Activated CD8-positive, alpha-beta memory T cell treated with anti-CD3 and anti-CD28 coated beads, Interleukin-2, amount 50 U/mL, for 1 hour (primary cell): ENCODE results near the gene HABP4.

Experiments
- DNase-seq: peaks from one replicate; pipeline ENCODE4 v3.0.0-alpha.2; 2020; ENCODE audit errors: extremely low read depth

Gene HABP4

GRCh38 chr9:96478829-96479371 is 28.9 kb downstream of the HABP4 start:
- DNase-seq, result no peak

GRCh38 chr9:96480736-96481135 is 30.8 kb downstream of the HABP4 start:
- no peak for DNase-seq

GRCh38 chr9:96482476-96482875 is 32.5 kb downstream of the HABP4 start:
- no peak for DNase-seq

- DNase-seq, result no peak
Measured at GRCh38 chr9:96483197-96483596, 33.2 kb downstream of the HABP4 start.

GRCh38 chr9:96483733-96484390 is 33.9 kb downstream of the HABP4 start:
- no peak for DNase-seq

- no peak for DNase-seq
Measured at GRCh38 chr9:96484521-96484931, 34.6 kb downstream of the HABP4 start.

GRCh38 chr9:96485280-96485679 is 35.3 kb downstream of the HABP4 start:
- no peak for DNase-seq

GRCh38 chr9:96486386-96487028 is 36.5 kb downstream of the HABP4 start:
- no peak for DNase-seq

- DNase-seq, result no peak
Measured at GRCh38 chr9:96487029-96487396, 37.0 kb downstream of the HABP4 start.

GRCh38 chr9:96487949-96488348 is 38.0 kb downstream of the HABP4 start:
- DNase-seq, result no peak

GRCh38 chr9:96489482-96489979 is 39.6 kb downstream of the HABP4 start:
- DNase-seq, result no peak

- DNase-seq, result no peak
Measured at GRCh38 chr9:96490534-96491078, 40.6 kb downstream of the HABP4 start.

- DNase-seq, result peak; percentile 4
Measured at GRCh38 chr9:96491079-96491879, 41.3 kb downstream of the HABP4 start.

- DNase-seq, result no peak
Measured at GRCh38 chr9:96491880-96492525, 42.0 kb downstream of the HABP4 start.

- no peak for DNase-seq
Measured at GRCh38 chr9:96492993-96493531, 43.1 kb downstream of the HABP4 start.

GRCh38 chr9:96493757-96494156 is 43.8 kb downstream of the HABP4 start:
- no peak for DNase-seq

GRCh38 chr9:96494215-96494800 is 44.3 kb downstream of the HABP4 start:
- no peak for DNase-seq

- no peak for DNase-seq
Measured at GRCh38 chr9:96495341-96495740, 45.4 kb downstream of the HABP4 start.

- no peak for DNase-seq
Measured at GRCh38 chr9:96496368-96497116, 46.6 kb downstream of the HABP4 start.

GRCh38 chr9:96497117-96497399 is 47.1 kb downstream of the HABP4 start:
- DNase-seq, result no peak
